Glomerular endothelial cell (primary cell): ENCODE data around the gene JCHAIN. TPM values are rescaled to one million over a fixed set of nuclear protein-coding genes. Genes with fewer than 3 reads are reported as not detected.
"Not testable (repeated sequence)": the region's sequence is repeated elsewhere in the genome, so short reads cannot be mapped to it uniquely, and the experiment has no call there.

ENCODE experiments used
- DNase-seq: peaks from one replicate; pipeline ENCODE4 v3.0.0-alpha.2; 2011; ENCODE audit warnings: low read depth, low spot score; ENCODE audit errors: extremely low read depth
- total RNA-seq: library from RNA; depleted of rRNA; stranded (reverse); fragments of >200 nt; gene quantifications from 2 replicates; pipeline ENCODE4 v1.2.3, GENCODE V29; 2015

The JCHAIN gene
- not detected in 2 replicates for total RNA-seq

DNA sequence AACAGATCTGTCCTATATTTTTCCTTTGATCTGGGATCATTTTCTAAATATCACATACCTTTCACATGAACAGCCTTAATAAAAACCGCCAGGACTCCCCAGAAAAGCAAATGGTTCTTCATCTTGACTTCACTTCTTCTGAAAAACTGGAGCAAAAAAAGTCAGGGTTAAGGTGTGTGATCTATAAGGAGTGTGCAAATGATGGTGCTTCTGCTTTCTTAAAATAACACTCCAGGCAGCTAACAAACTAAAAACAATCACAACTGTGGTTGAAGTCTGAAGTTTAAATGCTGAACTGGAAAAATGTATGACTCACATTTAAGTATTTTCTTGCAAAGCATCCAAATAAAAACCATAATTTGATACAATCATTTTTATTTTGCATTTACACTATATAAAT is at the start of gene JCHAIN:
TSS of gene JCHAIN (minus strand) at position 140 of the 400 bp plus-strand sequence. CDS start at position 122, 18 bp downstream.
- DNase-seq: no peak

DNA sequence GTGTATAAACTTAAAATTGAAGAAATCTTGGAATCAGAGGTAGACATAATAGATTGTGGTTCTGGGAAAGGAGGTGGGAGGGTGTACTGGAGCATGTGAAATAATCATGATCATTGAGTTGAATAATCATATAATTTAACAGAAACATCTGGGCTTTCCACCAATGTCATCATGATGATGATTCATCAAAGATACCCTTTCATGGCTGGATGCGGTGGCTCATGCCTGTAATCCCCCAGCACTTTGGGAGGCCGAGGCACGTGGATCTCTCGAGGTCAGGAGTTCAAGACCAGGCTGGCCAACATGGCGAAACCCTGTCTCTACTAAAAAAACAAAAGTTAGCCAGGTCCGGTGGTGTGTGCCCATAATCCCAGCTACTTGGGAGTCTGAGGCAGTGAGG is 48.8 kb upstream of the JCHAIN start:
- DNase-seq: no peak

DNA sequence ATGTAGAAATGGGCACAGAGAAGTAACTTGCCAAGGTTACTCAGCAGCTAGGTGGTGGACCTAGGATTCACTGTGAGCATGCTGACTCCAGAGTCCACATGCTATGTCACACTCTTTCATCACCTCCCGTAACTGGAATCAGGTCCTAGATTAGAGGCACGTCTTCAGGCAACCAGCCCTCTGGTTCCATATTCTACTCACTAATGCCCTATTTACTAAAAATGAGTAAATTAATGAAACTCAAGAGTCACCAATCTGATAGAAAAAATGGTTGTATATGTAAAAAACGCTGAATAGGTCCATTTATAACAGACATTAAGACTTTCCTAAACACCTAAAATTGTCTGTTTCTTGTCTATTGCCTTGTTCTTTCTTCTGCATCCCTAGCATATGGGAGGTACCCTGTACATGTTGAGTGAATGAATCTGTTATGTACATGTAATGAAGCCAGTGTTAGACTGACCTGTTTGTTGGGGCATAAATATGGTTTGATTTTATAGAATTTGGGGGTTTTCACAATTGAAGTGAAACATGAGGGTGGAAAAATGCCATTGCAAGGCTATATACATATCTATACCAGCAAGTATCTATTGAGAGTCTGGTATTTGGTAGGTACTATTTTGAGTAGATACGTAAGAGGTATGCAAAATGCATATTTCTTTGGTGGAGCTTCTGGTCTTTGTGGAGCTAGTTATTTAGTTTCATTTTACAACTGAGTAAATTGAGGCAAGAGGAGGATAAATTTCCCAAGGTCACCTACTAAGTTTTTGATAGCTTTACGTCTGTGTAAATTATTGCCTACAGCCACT is 48.0 kb upstream of the JCHAIN start:
- DNase-seq: no peak

DNA sequence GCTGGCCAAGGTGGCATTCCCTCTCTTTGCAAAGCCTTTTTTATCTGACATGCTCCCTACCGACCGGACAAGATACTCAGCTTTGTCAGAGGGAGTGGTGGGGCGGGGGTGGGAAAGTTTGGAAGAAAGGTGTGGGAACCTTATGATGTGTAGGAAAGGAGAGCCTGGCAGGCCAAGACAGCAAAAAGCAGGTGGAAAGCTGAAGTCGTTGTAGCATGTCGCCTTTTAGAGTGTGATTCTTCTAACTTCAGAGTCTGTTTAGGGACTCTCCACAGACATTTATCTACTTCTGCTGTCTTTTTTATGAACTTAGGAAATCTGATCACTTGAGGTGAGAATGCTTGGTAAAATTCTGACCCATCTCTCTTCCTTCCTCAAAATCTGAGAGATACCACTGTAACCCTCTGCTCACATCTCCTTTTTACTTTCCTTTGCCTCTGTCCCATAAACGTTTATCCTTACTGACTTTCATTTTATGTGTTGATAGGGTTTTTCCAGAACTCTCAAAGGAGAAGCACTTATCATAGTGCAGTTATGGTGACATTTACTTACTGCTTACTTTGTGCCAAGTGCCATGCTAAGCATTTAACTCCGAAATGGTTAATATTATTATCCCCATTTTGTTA is 47.3 kb upstream of the JCHAIN start:
- no peak for DNase-seq

DNA sequence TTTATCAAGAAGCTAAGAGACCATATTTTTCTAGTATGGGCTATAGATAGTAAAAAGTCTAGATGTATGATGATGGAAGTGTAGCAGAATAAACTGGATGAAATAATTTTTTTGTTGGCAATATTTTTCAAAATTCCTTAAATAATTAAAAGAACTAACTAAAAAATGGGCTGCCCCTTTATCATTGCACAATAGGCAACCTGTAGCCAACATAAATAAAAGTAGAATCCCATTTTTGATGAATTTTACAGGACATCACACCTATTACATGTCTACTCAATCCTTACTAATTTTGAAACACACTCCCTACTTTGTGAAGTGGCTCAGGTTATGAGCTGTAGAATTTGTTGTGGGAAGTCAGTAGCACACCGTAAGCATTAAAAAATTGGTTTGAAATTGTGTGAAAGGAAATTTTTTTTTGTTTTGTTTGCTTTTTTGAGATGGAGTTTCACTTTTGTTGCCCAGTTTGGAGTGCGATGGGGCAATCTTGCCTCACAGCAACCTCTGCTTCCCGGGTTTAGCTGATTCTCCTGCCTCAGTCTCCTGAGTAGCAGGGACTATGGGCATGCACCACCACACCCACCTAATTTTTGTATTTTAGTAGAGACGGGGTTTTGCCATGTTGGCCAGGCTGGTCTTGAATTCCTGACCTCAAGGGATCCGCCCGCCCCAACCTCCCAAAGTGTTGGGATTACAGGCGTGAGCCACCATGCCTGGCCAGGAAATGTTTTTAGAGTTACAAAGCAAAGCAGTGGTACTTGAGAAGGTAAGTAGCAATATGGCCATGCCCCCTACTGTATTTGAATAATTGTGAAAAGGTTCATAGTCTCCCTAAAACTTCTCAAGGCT is 46.5 kb upstream of the JCHAIN start:
- DNase-seq: no peak

DNA sequence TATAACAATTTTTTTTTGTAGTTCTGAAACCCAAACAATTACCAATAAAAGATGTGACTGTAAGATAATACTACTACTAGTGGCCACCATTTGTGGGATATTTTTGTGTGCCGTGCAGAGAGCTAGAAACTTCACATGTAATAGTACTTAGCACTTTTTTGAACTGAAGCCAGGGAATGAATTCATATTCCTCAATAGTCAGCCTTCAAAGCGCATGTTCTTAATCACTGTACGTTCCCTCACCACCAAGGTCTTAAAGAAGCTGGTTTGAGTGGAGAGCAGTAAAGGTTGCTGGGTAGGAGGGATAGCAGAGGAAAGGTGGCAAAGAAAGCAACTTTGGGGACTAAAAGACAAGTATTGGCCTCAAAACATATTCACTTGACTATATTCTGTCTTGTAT is 45.8 kb upstream of the JCHAIN start:
- DNase-seq: no peak

DNA sequence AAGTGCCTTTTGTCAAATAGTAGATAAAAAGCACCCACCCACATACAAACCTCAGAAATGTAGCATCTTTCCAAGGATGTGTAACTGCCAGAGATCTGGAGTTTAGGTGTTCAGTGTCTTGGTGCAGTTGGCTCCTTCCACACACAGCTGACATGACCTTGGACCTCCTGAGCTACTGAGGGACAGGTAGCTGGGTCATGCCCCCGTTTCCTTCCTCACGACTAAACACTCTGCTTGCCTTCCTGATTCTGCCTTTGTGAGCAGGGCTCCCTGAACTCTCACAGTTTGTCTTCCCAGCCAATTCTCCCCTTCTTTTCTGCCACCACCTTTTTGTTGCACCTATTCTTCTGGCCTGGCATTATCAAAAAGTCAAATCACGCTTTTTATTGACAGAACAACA is 45.3 kb upstream of the JCHAIN start:
- DNase-seq: no peak

DNA sequence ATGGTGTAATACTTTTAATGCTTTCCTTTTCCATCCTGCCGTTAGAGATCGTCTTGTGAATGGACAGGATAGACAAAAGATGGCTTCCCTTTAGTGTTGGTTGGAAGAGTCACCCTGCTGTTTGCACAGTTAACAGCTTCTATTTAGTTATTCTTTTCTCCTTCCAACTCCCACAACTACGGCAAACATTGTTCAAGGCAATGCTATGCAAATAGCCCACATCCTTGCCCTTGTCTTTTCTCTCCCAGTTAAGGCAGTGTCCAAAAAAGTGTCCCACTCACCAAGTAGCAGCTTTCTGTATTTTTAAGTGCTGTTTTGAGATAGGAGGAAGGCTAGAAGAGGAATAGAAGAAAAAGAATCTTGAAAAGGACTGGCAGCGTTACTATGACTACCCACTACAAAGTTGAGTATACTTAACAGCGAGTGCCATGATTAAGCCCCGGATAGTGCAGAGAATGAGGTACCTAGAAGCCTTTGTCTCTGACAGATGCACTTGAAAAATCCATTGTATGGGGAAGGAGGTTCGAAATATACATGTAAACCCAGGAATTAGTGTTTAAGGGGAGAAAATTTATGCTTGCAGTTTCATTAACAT is 43.4 kb upstream of the JCHAIN start:
- DNase-seq: no peak

DNA sequence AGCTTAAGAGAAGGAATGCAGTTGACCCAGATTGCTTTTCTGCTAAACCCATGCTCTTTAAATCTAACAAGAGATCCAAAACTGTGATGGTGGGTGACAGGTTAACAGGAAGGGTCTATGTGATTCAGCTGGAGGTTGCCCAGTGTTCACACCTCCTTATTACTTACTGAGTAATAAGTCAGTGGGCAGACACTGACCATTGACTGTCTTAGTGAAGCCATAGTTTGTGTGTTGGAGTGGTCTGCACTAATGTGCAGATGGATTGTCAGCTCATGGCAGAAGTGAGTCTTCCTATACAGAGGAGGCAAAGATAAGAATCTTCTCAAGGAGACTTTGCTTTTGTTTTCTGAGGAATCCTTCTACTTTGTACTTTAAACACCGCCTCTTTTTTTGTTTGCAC is 40.2 kb upstream of the JCHAIN start:
- no peak for DNase-seq

DNA sequence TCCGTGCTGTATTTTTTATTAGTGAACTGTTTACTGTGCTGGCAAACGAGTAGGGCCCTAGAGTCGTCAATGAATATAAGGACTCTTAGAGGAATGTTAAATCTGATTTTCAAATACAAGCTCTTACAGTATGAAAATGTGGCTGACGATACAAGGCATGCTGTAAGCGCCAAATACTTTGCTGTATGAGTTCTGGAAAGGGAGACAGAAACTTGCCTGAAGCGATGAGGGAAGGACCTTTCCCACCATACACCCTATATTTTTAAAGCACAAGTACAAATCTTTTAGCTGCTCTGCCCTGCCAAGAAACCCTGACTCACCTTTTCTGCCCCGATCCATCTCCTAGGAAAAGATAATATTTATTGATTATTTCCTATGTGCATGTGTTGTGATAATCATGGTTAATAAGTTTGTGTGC is 39.7 kb upstream of the JCHAIN start:
- DNase-seq: no peak

DNA sequence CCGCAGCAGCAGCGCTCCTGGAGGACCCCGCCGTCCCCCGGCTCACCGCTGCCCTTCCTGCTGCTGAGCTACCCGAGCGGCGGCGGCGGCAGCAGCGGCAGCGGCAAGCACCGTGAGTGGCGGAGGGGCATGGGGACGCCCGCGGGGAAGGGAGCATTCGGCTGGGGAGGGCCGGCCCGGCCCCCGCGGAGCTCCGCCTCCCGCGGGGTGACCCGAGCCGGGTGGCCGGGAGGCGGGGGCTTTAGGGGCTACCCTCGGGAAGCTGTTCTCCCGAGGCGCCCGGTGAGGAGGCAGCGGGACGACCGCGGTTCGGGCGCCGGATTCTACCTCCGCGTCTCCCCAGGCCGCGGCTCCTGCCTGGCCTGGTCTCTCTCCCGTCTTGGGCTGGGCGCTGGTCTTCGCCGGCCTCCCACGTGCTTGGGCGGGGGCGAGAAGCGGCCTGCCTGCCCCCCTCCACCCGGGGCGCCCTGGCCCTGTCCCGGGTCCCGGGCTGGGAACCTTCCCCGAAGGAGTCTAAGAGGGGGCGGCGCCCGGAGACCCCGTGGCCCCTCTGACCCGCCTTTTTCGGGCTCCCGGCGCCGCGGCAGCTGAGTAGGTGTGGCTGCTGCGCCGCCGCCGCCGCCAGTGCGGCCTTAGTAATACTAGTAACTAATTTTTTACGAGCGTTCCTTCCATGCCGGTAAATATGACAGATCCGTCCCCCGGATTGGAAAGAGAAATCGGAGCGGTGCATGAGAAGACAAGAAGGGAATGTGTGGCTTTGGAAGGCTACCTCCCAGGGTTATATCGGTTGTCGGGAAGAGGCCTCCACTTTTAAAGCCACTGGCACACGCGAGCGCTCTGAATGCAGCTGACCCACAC is 39.1 kb upstream of the JCHAIN start:
- DNase-seq: no peak

DNA sequence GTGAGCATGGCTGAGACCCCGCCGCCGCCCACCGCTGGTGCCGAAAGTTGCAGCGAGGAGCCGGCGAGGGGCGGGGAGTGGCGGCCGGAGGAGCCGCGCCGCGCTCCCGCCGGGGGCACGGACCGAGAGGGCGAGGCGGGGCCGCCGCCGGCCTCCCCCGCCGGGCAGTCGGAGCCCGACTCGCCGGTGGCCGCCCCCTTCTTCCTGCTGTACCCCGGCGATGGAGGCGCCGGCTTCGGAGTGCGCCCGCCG is 38.5 kb upstream of the JCHAIN start:
- no peak for DNase-seq

DNA sequence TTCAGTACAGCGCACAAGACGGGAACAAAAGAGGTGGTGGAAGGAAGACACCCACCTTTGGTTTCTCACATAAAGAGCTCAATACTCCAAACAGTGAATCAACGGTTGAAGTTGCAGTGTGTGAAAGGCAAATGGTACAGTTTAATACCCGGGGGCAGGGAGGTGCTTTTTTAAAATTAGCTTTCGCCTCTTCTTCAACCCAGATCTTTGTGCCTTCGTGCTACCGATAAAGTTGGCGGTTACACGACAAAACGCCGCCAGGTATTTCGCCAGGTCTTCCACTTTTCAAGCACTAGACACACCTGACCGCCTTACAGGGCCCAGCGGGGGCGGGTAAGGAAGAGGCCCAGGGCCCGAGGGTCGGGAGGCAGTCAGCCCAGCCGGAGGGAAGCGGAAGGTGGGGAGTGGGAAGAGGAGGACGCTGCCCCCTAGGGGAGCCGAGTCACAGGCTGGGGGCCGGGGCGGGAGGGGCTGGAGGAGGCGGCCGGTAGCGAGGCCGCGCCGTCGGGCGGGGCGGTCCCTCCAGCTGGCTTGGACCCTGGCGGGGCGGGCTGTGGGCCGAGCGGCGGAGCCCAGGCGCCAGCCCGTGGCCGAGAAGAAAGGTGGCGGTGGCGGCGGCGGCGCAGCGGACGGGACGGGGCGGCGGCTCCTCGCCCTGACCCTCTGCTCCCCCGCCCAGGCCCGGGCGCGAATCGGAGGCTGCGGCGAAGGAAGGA is 38.1 kb upstream of the JCHAIN start:
- DNase-seq: no peak

DNA sequence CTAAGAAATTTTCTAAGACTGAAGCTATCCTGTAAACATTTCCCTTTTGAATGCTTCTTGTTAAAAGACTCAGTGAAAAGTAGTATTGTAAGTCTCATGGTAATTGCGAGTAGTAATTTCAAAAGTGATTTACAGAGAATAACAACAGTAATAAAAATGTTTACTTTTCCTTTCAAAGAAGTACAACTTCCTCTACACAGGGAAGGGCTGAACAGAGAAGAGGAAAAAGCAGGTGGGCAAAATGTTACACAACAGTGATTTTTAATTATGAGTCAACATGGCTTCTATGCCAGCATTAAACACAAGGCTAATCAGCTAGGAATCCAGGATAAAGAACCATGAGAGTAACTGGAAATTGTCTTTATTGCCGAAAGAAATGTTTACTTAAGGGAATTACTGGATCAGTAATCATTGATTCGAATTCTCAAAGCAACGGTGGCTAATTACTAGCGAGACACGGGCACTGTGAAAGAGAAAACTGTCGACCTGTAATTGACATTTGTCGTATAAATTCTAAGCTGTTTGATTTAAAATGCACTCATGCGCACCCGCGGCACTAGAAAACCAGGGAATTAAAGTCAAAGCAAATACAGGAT is 37.4 kb upstream of the JCHAIN start:
- DNase-seq: no peak

DNA sequence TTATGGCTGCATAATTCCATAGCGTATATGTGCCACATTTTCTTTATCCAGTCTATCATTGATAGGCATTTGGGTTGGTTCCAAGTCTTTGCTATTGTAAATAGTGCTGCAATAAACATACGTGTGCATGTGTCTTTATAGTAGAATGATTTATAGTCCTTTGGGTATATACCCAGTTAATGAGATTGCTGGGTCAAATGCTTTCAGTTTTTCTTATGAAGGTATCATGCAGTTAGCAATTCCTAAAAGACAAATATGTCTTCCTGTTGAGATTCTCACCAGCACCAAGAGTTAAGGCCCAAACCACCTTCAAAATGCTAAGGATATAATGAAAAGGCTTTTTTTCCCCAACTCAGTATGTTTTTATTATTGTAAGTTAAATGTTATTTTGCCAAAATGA is 36.3 kb upstream of the JCHAIN start:
- not testable (repeated sequence) for DNase-seq

DNA sequence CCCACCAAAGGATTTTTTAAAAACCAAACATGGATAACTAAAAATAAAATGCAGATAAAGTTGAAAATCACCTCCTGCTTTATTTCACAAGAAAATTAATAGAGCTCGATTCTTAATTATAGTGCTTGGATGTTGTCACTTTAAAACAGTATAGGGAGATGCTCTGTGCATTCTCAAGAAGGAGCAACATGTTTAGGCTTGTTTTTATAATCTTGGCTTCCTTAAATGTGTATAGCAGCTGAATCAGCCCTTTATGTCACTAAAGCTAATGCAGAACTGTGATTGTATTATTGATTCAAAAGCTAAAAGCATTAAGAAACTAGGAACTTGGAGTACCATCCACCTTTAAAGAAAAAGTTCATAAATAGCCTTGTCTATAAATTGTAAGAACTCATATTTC is 35.0 kb upstream of the JCHAIN start:
- no peak for DNase-seq

DNA sequence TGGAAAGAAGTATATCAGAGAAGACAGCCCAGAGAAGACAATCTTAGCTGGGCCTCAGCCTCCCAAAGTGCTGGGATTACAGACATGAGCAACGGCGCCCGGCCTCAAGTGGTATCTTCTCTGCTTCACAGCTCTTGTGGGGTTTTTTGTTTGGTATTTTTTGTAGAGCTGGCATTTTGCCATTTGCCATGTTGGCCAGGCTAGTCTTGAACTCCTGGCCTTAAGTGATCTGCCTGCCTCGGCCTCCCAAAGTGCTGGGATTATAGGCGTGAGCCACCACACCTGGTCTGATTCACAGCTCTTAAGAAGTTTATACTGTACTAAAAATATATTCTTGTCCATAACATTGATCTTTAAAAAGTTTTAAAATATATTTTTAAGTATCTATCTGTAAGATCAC is 34.4 kb upstream of the JCHAIN start:
- no peak for DNase-seq

DNA sequence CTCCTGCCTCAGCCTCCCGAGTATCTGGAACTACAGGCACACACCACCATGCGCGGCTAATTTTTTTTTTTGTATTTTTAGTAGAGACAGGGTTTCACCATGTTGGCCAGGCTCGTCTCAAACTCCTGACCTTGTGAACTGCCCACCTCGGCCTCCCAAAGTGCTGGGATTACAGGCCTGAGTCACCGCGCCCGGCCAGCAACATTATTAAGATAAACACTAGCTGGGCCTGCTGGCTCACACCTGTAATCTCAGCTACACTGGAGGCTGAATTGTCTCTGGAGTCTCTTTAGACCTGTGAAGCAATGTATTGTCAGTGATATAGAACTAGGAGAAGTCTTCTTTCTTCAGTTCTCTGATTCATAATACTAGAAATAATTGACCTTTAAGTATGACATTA is 32.1 kb upstream of the JCHAIN start:
- not testable (repeated sequence) for DNase-seq

DNA sequence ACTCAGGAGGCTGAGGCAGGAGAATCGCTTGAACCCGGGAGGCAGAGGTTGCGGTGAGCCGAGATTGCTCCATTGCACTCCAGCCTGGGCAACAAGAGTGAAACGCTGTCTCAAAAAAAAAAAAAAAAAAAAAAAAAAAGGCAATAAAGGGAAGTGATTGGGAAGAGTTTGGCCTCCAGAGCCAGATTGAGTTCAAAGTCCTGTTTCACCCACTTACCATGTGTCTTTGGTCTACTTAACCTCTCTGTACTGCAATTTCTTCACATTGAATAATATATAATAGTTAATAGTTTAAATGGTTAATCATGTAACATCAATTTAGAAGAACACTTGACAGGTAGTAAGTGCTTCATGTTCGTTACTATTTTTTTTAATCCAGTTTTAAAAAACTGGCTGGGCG is 28.3 kb upstream of the JCHAIN start:
- DNase-seq: not testable (repeated sequence)
